Fibroblast of lung (primary cell): ENCODE results near the gene NINJ2. TPM values are rescaled to one million over a fixed set of nuclear protein-coding genes. Genes with fewer than 3 reads are reported as not detected.

Source experiments
- DNase-seq, 2 donors: peaks; one replicate each; pipeline versions ENCODE4 v3.0.0 to v3.0.0-alpha.2; 2010; ENCODE audit warnings: low read depth in 2 of 2
- H2AFZ ChIP-seq: 2 replicates; pipeline ENCODE4 v1.5.1; 2012; ENCODE audit warnings: low read length, control low read depth, inconsistent platforms
- H3K27ac ChIP-seq: 2 replicates; pipeline ENCODE4 v1.5.1; 2011; ENCODE audit warnings: low read length, control low read depth; ENCODE audit not compliant: insufficient read depth
- H3K27me3 ChIP-seq: 2 replicates; pipeline ENCODE4 v1.5.1; 2011; ENCODE audit warnings: mild to moderate bottlenecking, low read length; ENCODE audit not compliant: control insufficient read depth, insufficient read depth
- H3K36me3 ChIP-seq: 2 replicates; pipeline ENCODE4 v1.5.1; 2011; ENCODE audit warnings: low read length; ENCODE audit not compliant: control insufficient read depth, insufficient read depth
- H3K4me1 ChIP-seq: 2 replicates; pipeline ENCODE4 v1.5.1; 2011; ENCODE audit warnings: low read length; ENCODE audit not compliant: control insufficient read depth, insufficient read depth; ENCODE audit errors: extremely low read depth
- H3K4me2 ChIP-seq: 2 replicates; pipeline ENCODE4 v1.5.1; 2011; ENCODE audit warnings: low read length, control low read depth; ENCODE audit not compliant: insufficient read depth; ENCODE audit errors: extremely low read depth
- H3K4me3 ChIP-seq, 4 experiments: fragments of 200-600 bp in 1 of 4; sonication (generic) in 1 of 4; replicated peaks in 1 of 4; 2 replicates each; pipeline ENCODE4 v1.5.1; 2011 to 2016; ENCODE audit warnings: low read length in 4 of 4, low read depth in 3 of 4, mild to moderate bottlenecking in 3 of 4, control low read depth in 2 of 4, inconsistent platforms in 1 of 4, mixed read lengths in 1 of 4; ENCODE audit not compliant: insufficient read depth in 1 of 4; ENCODE audit errors: control extremely low read depth in 1 of 4
- H3K79me2 ChIP-seq: 2 replicates; pipeline ENCODE4 v1.5.1; 2012; ENCODE audit warnings: mild to moderate bottlenecking, low read length, inconsistent platforms; ENCODE audit not compliant: control insufficient read depth, insufficient read depth
- H3K9ac ChIP-seq: 2 replicates; pipeline ENCODE4 v1.5.1; 2011; ENCODE audit warnings: mild to moderate bottlenecking, low read length, control low read depth; ENCODE audit not compliant: insufficient read depth
- H3K9me3 ChIP-seq: 2 replicates; pipeline ENCODE4 v1.5.1; 2012; ENCODE audit warnings: low read depth, low read length; ENCODE audit not compliant: control insufficient read depth, insufficient read depth
- H4K20me1 ChIP-seq: 2 replicates; pipeline ENCODE4 v1.5.1; 2011; ENCODE audit warnings: low read length; ENCODE audit not compliant: control insufficient read depth, insufficient read depth; ENCODE audit errors: extremely low read depth
- CTCF ChIP-seq, 2 donors: IDR thresholded peaks in 1 of 2; conservative IDR thresholded peaks in 1 of 2; 1 replicate in 1 of 2; 2 replicates in 1 of 2; pipeline ENCODE4 v1.5.1; 2011 to 2012; ENCODE audit warnings: low read length in 2 of 2, control low read depth in 1 of 2, inconsistent platforms in 1 of 2, low read depth in 1 of 2, mild to moderate bottlenecking in 1 of 2
- EZH2 ChIP-seq: IDR thresholded peaks from 2 replicates; pipeline ENCODE4 v1.5.1; 2012; ENCODE audit warnings: low read length, control low read depth, mild to moderate bottlenecking; ENCODE audit errors: missing control alignments
- polyA plus RNA-seq, 2 donors: library from polyadenylated mRNA; depleted of rRNA in 1 of 2; stranded (reverse) in 1 of 2; unstranded in 1 of 2; fragments of >200 nt; gene quantifications; 2 replicates each; pipeline ENCODE4 v1.2.1, GENCODE V29; 2011 to 2012; ENCODE audit warnings: missing spikeins in 1 of 2
- total RNA-seq: library from RNA; depleted of rRNA; stranded (reverse); fragments of >200 nt; gene quantifications from 2 replicates; pipeline ENCODE4 v1.2.1, GENCODE V29; 2014

NINJ2 gene
- total and polyA plus RNA-seq, 2 donors (not counting 1 experiment from before 2014, with no cell fraction given), result 0.35 to 0.66 TPM

- H3K9me3 ChIP-seq, result no peaks in the 10 kb centered on the region
- H3K79me2 ChIP-seq, result no peaks in the 10 kb centered on the region
- no peak overlapping the region for H3K9ac ChIP-seq
- no peak overlapping the region for H3K27ac ChIP-seq
- TF ChIP-seq EZH2 (no peak), CTCF (conservative IDR thresholded peaks at IDR 0.05 in 1 of 2, IDR thresholded peaks at IDR 0.05 in 1 of 2; ENCODE audit: low read depth in 1 of 2, low read length in 2 of 2) (no peak)
- H2AFZ ChIP-seq, result no peak overlapping the region
- no peak overlapping the region for H3K4me3 ChIP-seq
- DNase-seq, result no peak
- H3K27me3 ChIP-seq, result no peaks in the 10 kb centered on the region
- H3K4me2 ChIP-seq, result no peak overlapping the region
- no peaks in the 10 kb centered on the region for H3K36me3 ChIP-seq
- no peaks in the 10 kb centered on the region for H4K20me1 ChIP-seq
- H3K4me1 ChIP-seq, result no peaks in the 10 kb centered on the region
These were observed 29.0 kb upstream of the NINJ2 start for GRCh38 chr12:692274-692673.

- Histone ChIP-seq H2AFZ (no peak overlapping the region), H3K4me3 (no peak overlapping the region), H3K9me3 (no peaks in the 10 kb centered on the region), H3K4me2 (no peak overlapping the region), H3K27me3 (no peaks in the 10 kb centered on the region), H3K36me3 (no peaks in the 10 kb centered on the region), H3K9ac (no peak overlapping the region), H3K27ac (no peak overlapping the region), H3K4me1 (no peaks in the 10 kb centered on the region), H3K79me2 (no peaks in the 10 kb centered on the region), H4K20me1 (no peaks in the 10 kb centered on the region)
- no peak for TF ChIP-seq EZH2
- peak in 1 of 2 donors; percentile 30 for DNase-seq
These were observed 27.2 kb upstream of the NINJ2 start for GRCh38 chr12:690466-690865.

GRCh38 chr12:685388-685787 is 22.1 kb upstream of the NINJ2 start:
- DNase-seq, result peak in 1 of 2 donors; percentile 70
- Histone ChIP-seq H3K27ac (no peak overlapping the region), H2AFZ (no peak overlapping the region)

More at GRCh38 chr12:685388-685787, 22.1 kb upstream of the NINJ2 start:
- no peaks in the 10 kb centered on the region for H3K79me2 ChIP-seq
- no peak overlapping the region for H3K9ac ChIP-seq
- no peaks in the 10 kb centered on the region for H3K36me3 ChIP-seq
- H3K27me3 ChIP-seq, result peaks cover 3% of the 10 kb centered on the region
- TF ChIP-seq EZH2, result no peak
- no peak for TF ChIP-seq CTCF (conservative IDR thresholded peaks at IDR 0.05 in 1 of 2, IDR thresholded peaks at IDR 0.05 in 1 of 2; ENCODE audit: low read depth in 1 of 2, low read length in 2 of 2)
- H3K4me3 ChIP-seq, result no peak overlapping the region
- H4K20me1 ChIP-seq, result no peaks in the 10 kb centered on the region
- H3K9me3 ChIP-seq, result no peaks in the 10 kb centered on the region
- no peak overlapping the region for H3K4me2 ChIP-seq
- H3K4me1 ChIP-seq, result no peaks in the 10 kb centered on the region
